ENCODE data around the gene STX7.
A peak's percentile ranks its signal among the peaks of the same experiment; 100 is the strongest.

The STX7 gene

GRCh38 chr6:132490024-132490423 lies 22.9 kb downstream of the STX7 start:
- Histone ChIP-seq H3K4me1 (peaks cover 0 to 44% (median 24%) of the 10 kb centered on the region in 4 donors), H3K4me3 (peak overlapping the region; percentile 1 to 9), H3K36me3 (no peaks in the 10 kb centered on the region), H3K27ac (peak overlapping the region; percentile 49 to 66), H3K9me3 (no peaks in the 10 kb centered on the region), H3K27me3 (no peaks in the 10 kb centered on the region)
- intact Hi-C loops (cut with DNase I; ENCODE audit: low total_unique reads), result no loop called here
- DNase-seq, result peak; percentile 66 to 72
- TF ChIP-seq CTCF (IDR thresholded peaks at IDR 0.05), result no peak

- Histone ChIP-seq H3K27me3 (no peaks in the 10 kb centered on the region), H3K36me3 (no peaks in the 10 kb centered on the region), H3K9me3 (no peaks in the 10 kb centered on the region), H3K4me1 (peaks cover 0 to 46% (median 24%) of the 10 kb centered on the region in 4 donors), H3K4me3 (no peak overlapping the region), H3K27ac (peak overlapping the region; percentile 49 to 66)
- DNase-seq, result no peak
- intact Hi-C loops (cut with DNase I; ENCODE audit: low total_unique reads), result loop anchor here (10.0 kb wide), 1 partner anchor 215 kb away; no protein-coding TSS in a partner anchor
- no peak for TF ChIP-seq CTCF (IDR thresholded peaks at IDR 0.05)
Measured at GRCh38 chr6:132489376-132489775, 23.5 kb downstream of the STX7 start.

GRCh38 chr6:132487762-132488161 lies 25.2 kb downstream of the STX7 start:
- Histone ChIP-seq H3K9me3 (no peaks in the 10 kb centered on the region), H3K4me1 (peaks cover 0 to 56% (median 24%) of the 10 kb centered on the region in 4 donors), H3K27me3 (no peaks in the 10 kb centered on the region), H3K36me3 (no peaks in the 10 kb centered on the region), H3K4me3 (no peak overlapping the region), H3K27ac (no peak overlapping the region)
- no peak for DNase-seq
- no peak for TF ChIP-seq CTCF (IDR thresholded peaks at IDR 0.05)
- intact Hi-C loops (cut with DNase I; ENCODE audit: low total_unique reads), result loop anchor here (10.0 kb wide), 1 partner anchor 213 kb away; no protein-coding TSS in a partner anchor

GRCh38 chr6:132484680-132485018 lies 28.3 kb downstream of the STX7 start:
- H3K36me3 ChIP-seq, result no peaks in the 10 kb centered on the region
- H3K9me3 ChIP-seq, result no peaks in the 10 kb centered on the region
- no peak overlapping the region for H3K27ac ChIP-seq
- no peak for TF ChIP-seq CTCF (IDR thresholded peaks at IDR 0.05)
- H3K27me3 ChIP-seq, result no peaks in the 10 kb centered on the region
- H3K4me3 ChIP-seq, result no peak overlapping the region
- peaks cover 0 to 34% (median 3%) of the 10 kb centered on the region in 4 donors for H3K4me1 ChIP-seq
- intact Hi-C loops (cut with DNase I; ENCODE audit: low total_unique reads), result loop anchor here (5.0 to 10.0 kb wide), 2 partner anchors 182 to 210 kb away; no protein-coding TSS in a partner anchor
- DNase-seq, result no peak

- Histone ChIP-seq H3K27ac (no peak overlapping the region), H3K4me1 (peaks cover 0 to 29% (median 2%) of the 10 kb centered on the region in 4 donors), H3K4me3 (no peak overlapping the region), H3K27me3 (no peaks in the 10 kb centered on the region), H3K9me3 (no peaks in the 10 kb centered on the region), H3K36me3 (no peaks in the 10 kb centered on the region)
- intact Hi-C loops (cut with DNase I; ENCODE audit: low total_unique reads), result loop anchor here (5.0 to 10.0 kb wide), 2 partner anchors 182 to 209 kb away; no protein-coding TSS in a partner anchor
- no peak for DNase-seq
- peak; percentile 70 to 72 for TF ChIP-seq CTCF (IDR thresholded peaks at IDR 0.05)
Measured at GRCh38 chr6:132483779-132484679, 28.9 kb downstream of the STX7 start.
